ENCODE data around the gene B3GAT1. TPM values are rescaled to one million over a fixed set of nuclear protein-coding genes. Genes with fewer than 3 reads are reported as not detected.

B3GAT1 gene
- total RNA-seq, 1 experiment from 2014 or later: 34.3 TPM

DNA sequence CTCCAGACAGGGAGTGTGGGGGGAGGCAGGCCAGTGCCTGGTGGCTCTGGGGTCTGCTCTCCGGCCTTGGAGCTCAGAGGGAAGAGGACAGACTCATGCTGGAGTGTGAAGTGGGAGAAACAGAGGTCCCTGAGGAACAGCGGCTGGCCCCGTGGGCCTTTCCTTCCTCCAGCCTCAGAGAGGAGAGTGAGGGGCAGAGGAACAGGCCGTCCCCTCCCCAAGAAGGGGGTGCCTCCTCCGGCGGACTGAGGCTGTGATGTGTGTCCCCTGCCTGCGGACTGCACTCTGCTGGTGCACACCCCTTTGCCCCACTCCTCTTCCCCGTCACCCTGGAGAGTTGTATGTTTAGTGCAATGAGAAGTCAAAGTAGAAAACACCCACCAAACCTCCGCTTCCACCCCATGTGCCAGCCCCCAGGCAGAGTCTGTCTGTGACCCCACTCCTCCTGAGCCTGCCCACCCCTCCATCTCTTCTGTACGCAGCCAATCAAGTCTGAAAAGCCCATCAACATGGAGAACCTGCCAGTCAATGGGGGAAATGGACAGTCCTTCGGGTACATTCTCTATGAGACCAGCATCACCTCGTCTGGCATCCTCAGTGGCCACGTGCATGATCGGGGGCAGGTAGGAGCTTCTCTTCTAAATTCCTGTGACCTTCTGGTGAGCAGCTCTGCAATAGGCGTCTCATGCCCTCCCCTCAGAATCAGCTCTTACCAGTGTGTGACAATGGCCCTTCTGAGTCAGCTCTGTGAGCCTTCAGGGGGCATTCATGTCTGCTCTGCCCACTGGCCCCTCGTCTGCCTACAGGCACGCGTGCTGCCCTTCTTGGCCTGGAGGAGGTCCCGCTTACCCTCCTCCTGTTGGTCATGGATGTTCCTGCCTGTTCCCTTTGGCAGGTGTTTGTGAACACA is 41.3 kb downstream of the B3GAT1 start:
- Histone ChIP-seq H3K79me2 (ENCODE audit: insufficient read depth, low read length) (no peaks in the 10 kb centered on the region), H3K4me1 (ENCODE audit: insufficient read depth, low read length) (no peaks in the 10 kb centered on the region), H3K56ac (ENCODE audit: insufficient read length, low read depth, low read length) (no peak overlapping the region), H4K20me1 (ENCODE audit: control insufficient read depth, insufficient read depth, insufficient read length) (no peaks in the 10 kb centered on the region), H3T11ph (ENCODE audit: low read length) (no peak overlapping the region), H2AFZ (ENCODE audit: low read length) (no peak overlapping the region), H2BK15ac (ENCODE audit: low read depth, low read length) (no peak overlapping the region), H2AK5ac (ENCODE audit: insufficient read length, low read length) (no peak overlapping the region), H2BK20ac (ENCODE audit: low read depth, low read length, poor library complexity, severe bottlenecking) (no peak overlapping the region), H3K27ac (ENCODE audit: insufficient read length, low read depth, low read length) (no peak overlapping the region), H2BK12ac (ENCODE audit: insufficient read length, low read depth, low read length) (no peak overlapping the region), H3K14ac (ENCODE audit: insufficient read depth, low read length) (no peak overlapping the region; the same call in 1 of the 2 replicates), H3K23me2 (ENCODE audit: insufficient read length, low read depth, low read length, poor library complexity, severe bottlenecking) (no peaks in the 10 kb centered on the region), H3K27me3 (ENCODE audit: insufficient read depth, low read length) (no peaks in the 10 kb centered on the region), H3K4me2 (ENCODE audit: insufficient read depth, insufficient read length, low read length) (no peak overlapping the region), H3K79me1 (ENCODE audit: insufficient read depth, low read depth, low read length, poor library complexity, severe bottlenecking) (no peaks in the 10 kb centered on the region), H2BK5ac (ENCODE audit: insufficient read length, low read length) (no peak overlapping the region), H3K9ac (ENCODE audit: extremely low read depth, insufficient read length, low read length) (no peak overlapping the region), H3K9me3 (ENCODE audit: control insufficient read depth, low read depth, low read length) (no peaks in the 10 kb centered on the region), H3K4ac (ENCODE audit: low read depth, low read length) (no peak overlapping the region), H3K23ac (ENCODE audit: insufficient read length, low read depth, low read length) (no peak overlapping the region), H2BK120ac (ENCODE audit: low read depth, low read length, poor library complexity, severe bottlenecking) (no peak overlapping the region), H3K18ac (ENCODE audit: insufficient read length, low read depth, low read length) (no peak overlapping the region), H4K8ac (replicated peaks; ENCODE audit: insufficient read length, low read depth, low read length) (no peak overlapping the region), H4K5ac (ENCODE audit: insufficient read length, low read depth, low read length) (no peak overlapping the region), H4K91ac (ENCODE audit: insufficient read length, low read depth, low read length) (no peak overlapping the region)
- H3K27ac Mint-ChIP-seq: peak overlapping the region in 1 of 3 experiments; percentile 59; a peak in 1 of 7 replicates
- TF ChIP-seq, protein P1, sequence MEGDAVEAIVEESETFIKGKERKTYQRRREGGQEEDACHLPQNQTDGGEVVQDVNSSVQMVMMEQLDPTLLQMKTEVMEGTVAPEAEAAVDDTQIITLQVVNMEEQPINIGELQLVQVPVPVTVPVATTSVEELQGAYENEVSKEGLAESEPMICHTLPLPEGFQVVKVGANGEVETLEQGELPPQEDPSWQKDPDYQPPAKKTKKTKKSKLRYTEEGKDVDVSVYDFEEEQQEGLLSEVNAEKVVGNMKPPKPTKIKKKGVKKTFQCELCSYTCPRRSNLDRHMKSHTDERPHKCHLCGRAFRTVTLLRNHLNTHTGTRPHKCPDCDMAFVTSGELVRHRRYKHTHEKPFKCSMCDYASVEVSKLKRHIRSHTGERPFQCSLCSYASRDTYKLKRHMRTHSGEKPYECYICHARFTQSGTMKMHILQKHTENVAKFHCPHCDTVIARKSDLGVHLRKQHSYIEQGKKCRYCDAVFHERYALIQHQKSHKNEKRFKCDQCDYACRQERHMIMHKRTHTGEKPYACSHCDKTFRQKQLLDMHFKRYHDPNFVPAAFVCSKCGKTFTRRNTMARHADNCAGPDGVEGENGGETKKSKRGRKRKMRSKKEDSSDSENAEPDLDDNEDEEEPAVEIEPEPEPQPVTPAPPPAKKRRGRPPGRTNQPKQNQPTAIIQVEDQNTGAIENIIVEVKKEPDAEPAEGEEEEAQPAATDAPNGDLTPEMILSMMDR (conservative IDR thresholded peaks at IDR 0.05): no peak
- no peaks in the 10 kb centered on the region for H3K9me3 Mint-ChIP-seq
- no CpG with 5 or more reads among the region's 19 CpGs for WGBS (ENCODE audit: extremely low coverage, insufficient read length, low lambda C conversion rate)
- H3K4me3 Mint-ChIP-seq: no peak overlapping the region
- H3K4me1 Mint-ChIP-seq: peaks cover 4 to 7% of the 10 kb centered on the region in 2 experiments; a peak in 3 of 4 replicates
- peaks cover 21% of the 10 kb centered on the region for H3K27me3 Mint-ChIP-seq (ENCODE audit: low read depth)
- no peak for DNase-seq
- no peaks in the 10 kb centered on the region; a peak in 1 of 7 replicates for H3K36me3 Mint-ChIP-seq (ENCODE audit: insufficient read depth in 1 of 3, low read depth in 3 of 3)
